GM19025 (cell line): ENCODE data around the gene RNASE8.

Source experiments
- ATAC-seq: cut with Tn5 transposase; IDR thresholded peaks from one replicate; pipeline ENCODE4 v1.9.1; 2021; ENCODE audit warnings: mild to moderate bottlenecking, low read depth, moderate library complexity; ENCODE audit not compliant: unreplicated experiment

RNASE8 gene

DNA sequence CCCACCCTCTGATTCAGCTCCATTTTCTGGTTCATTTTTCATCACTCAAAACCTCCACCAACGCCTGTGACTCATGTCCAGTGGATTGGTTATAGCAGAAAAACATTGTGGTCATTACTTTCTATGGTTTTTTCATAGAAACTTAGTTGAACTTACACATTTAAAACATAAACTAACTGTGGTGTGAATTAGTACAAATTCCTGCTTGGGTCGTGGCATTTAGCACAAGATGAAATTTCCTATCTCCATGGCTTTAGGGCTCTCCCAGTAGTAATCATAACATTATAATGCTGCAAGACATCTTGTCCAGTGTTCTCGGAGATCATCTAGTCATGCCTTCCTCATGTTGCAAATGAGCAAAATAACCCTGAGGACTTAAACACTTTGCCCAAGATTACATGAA is 8.3 kb upstream of the RNASE8 start:
- no peak for ATAC-seq

DNA sequence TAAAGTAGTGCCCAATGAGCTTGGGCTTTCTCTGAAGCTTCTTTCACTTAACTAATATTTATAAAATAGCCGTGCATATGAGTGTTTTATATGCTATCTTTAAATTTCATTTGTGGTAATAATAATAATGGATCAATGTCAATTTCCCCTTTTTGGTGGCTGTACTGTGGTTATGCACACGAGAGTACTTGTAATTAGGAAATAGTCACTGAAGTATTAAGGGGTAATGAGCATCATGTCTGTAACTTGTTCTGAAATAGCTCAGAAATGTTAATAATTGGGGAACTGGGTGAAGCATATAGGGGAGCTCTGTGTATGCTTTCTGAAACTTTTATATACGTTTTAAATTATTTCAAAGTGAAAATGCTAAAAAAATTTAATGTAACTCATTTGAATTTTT is 7.0 kb upstream of the RNASE8 start:
- ATAC-seq, result no peak

DNA sequence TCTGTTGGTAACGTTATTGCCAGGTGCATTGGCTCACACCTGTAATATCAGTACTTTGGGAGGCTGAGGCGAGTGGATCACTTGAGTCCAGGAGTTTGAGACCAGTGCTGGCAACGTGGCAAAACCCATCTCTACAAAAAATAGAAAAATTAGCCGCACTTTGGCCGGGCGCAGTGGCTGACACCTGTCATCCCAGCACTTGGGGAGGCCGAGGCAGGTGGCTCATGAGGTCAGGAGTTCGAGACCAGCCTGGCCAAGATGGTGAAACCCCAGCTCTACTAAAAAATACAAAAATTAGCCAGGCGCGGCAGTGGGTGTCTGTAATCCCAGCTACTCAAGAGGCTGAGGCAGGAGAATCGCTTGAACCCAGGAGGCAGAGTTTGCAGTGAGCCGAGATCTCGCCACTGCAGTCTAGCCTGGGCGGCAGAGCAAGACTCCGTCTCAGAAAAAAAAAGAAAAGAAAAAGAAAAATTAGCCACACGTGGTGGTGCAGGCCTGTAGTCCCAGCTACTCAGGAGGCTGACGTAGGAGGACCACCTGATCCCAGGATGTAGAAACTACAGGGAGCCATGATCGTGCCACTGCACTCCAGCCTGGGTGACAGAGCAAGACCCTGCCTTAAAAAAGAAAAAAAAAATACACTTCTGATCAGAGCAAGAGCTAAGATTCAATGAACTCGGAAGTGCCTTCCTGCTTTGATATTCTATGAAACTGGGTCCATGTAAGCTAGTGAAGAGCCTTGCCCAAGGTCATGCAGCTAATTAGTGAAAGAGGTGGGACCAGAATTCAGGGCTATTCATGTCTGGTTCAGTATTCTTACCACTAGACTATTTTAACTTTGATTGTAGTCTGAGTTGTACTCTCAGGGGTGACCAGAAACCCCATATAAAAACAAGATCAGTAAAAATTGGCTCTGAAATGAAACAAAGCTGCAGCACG is 4.2 kb upstream of the RNASE8 start:
- no peak for ATAC-seq

DNA sequence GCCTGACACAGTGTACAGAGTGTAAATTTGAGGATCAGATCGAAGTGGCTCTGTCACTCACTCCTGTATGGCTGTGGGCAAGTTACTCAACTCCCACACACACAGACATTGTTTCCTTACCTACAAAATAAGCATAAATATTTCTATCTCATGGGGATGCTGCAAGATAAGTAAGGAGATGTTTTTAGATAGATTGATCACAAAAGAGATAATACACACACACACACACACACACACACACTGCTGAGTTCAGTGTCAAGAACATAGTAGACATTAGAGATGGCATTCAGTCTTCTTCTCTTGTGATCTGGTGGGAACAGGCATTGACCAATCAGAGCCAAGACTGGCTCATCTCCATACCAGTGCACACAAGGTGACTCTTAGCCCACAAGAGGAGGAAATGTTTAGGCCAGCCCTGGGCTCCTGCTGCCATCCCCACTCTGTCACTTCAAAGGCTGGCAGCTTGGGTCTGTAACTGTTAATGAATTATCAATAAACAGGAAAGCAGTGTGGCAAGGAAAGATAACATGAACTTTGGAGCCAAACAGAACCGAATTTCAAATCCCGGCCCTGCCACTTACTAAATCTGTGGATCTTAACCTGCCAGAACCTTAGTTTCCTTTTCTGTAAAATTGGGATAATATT is 3.4 kb upstream of the RNASE8 start:
- no peak for ATAC-seq

DNA sequence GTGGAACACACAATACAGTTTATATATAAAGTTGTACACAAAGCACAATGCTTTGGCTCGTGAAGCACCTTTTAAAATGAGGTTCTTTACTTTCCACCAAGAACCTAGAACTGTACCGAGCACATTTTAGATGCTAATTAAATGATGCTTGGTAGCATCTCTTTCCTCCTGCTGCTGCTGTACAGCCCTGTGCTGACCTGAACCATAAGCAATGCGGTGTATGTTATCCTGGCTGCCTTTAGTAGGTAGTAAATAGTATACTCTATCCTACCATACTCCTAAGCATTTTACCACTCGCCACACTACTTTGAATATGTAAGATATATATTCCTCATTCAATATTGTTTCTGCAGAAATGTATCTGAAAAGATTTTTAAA is 2.9 kb upstream of the RNASE8 start:
- ATAC-seq, result no peak

DNA sequence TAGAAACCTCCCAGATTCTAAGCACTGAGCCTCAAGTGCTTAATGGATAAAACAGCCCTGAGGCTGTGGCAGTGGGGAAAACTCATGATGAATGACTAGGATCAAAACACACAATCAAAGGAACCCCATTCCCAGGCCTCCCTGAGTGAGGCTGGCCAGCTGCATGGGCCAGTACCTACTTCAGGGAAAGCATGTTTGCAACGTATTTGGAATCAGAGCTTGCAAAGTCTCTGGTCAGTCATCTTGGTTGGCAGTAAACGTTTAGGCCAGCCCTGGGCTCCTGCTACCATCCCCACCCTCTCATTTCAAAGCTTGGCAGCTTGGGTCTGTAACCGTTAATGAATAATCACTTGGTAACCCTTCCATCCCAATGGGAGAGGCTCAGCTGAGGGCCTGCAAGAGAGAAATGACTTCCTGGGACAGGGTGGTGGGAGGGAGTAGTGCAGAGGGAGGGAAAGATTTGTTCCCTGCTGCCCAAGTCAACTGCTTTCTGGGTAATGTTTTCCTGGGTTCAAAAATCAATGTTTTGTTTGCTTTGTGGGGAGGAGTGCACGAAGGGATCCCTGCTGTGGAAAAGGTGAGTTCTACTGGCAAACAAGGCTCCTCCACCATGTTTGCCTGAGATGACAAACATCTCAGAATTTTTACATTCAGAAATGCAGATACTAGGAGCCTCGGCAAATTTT is 2.0 kb upstream of the RNASE8 start:
- no peak for ATAC-seq

DNA sequence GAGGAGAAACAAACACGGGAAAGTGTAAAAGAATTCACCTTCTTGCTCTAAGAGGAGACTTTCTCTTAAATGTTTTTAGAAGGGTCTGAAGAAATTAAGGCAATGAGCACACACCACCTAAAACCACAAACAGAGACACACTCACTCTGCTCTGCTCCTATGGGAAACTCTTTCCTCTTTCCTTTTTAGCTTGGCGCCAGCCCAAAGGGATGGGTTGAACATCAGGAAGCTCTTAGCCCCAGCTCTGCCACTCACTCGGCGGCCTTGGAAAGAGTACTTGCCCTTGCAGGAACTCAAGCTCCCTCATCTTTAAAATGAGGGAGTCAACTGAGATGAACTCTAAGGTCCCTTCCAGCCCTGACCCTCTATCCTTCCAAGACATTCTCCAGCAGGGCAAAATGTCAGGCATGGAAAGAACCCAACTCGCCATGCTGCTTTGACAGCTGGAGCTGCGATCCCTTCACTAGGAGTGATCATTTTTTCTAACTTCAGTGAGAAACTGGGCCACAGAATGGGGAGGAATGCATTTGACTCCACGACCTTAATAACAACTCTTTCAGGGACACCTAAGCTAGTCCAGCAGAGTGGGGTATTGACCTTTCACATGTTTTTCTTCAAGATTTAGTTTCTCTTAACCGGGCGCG is 980 bp upstream of the RNASE8 start:
- ATAC-seq, result no peak

DNA sequence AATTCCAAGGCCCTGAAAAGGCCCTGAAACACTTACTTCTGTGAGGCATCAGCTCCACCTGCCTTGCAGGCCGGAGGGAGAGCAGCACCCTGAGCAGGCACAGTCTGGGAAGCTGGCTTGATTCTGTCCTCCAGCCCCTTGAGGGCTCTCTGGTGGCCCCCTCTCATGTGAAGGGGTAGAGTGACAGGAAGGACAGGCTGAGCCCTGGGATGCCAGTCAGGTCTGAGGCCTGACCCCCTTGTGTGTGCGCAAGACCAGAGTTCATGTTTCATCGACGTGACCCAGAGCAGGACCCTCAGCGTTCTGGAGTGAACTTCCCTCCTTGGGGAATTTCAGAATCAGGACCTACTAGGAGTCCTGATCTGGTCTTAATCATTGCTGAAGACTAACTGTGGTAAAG is 1.3 kb downstream of the RNASE8 start:
- no peak for ATAC-seq

DNA sequence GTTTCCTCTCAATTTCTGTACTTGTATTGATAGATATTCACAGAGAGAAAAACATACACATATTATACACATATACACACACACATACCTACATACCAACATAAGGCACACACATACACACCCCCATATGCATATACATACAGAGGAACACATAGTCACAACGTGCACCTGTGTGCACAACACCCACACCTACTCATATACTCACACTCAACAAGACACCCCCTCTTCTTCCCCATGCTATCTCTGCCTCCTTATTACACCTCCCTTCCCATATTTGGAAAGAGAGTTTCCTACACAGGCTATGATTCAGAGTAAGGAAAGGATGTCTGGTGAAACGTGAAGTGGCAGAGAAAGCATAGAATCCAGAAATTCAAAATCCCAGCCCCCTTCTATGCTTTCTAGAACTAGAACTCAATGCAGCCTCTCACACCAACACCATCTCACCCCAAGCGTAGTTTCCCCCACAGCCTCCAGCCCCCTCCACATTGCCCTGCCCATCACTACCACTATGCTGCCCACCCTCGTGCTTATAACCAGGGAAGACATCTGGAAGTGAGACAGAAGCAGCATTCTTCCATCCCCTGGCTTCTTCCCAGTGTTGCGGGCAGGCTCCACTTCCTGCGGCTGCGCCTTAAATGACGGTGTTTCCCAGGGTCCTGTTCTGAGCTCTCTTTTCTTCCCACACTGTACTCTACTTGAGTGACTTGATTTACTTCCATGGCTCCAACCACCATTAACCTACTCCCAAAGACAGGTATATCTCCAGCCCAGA is 2.4 kb downstream of the RNASE8 start:
- no peak for ATAC-seq

DNA sequence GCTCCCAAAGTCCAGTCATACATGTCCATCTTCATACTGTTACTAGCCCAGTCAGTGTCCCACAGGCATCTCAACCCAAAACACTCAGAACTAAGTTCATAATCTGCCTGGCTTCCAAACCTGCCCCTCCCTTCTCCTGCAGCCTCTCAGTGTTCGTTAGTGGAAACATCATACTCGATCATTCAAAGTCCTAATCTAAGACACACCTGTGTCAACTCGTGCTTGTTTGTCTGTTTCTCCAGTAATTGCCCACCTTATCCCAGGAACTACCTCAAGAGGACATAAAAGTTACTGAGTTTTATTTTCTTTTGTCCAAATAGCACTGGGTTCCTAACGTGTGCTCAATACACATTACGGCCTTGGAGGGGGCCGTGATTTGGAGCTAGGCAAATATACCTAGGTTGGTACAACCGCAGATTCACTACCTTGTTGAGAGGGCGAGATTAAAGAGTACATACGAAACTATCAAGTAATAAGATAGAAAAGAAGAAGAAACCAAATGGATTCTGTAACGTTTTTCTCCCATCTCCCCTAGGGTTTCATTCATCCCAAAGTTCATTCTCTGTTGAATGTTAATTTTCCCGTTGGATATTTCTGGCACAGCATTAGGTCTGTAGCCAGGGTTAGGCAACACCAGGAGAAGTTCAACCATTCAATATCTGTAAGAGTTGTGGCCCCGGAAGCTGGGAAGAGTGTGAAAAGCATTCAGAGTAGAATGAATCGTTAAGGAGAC is 3.2 kb downstream of the RNASE8 start:
- ATAC-seq, result no peak

DNA sequence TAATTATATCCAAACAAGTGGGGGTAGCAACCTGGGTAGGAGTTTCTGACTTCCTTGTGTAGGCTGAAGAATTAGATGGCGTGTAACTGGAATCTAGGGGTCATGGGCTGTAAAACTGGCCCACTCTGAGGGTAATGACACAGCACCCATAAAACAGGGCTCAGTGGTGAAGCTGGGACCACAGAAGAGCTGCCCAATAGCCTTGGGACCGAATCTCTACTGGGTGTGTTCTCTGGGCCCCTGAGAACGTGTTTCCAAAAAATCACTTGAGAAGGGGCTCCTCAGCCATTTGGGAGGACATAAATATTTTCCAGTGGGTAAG is 3.7 kb downstream of the RNASE8 start:
- no peak for ATAC-seq

DNA sequence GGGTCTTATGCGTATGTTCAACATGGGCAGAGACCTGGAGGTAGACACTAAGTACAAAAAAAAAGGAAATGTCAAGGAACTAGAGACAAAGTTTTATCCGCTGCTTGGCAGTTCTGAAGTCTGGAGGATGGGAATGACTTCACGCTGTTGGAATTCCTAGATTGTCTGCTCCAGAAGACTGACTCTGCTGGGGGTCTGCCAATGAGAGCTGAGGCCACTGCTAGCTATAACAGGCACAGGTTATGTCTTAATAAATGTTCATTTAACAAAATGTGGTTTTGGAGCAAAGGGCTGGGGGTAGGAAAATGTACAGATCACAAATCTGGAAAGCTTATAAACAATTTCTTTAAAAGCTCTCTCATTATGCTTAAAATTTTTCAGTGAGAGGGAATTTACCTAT is 5.9 kb downstream of the RNASE8 start:
- no peak for ATAC-seq

DNA sequence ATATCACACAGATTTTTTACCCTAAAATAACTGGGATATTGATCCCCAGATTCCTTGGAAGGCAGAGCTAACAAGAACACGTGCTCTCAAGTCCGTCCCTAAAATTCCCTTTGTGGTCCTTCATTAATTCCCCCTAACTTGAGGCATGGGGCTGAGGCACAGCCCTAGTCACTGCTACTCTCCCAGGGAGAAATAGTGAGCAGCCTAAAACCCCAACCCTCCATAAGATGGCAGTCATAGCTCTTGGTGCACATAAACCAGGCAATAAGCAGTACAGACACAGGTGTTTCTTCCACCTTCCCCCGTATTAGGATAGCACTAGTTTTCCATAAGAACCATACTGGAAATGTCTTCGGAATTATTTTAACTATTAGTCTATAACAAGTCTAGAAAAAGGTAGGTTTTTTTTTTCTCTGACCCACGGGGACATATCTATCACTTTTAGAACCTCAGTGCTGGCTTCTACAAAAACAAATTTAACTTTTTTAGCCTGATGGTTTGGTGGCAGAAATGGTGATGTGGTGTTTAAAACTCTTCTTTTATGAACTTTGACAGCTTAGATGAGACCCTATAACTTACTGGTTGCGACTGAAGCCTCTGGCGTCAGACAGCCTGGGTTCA is 9.4 kb downstream of the RNASE8 start:
- ATAC-seq, result no peak

DNA sequence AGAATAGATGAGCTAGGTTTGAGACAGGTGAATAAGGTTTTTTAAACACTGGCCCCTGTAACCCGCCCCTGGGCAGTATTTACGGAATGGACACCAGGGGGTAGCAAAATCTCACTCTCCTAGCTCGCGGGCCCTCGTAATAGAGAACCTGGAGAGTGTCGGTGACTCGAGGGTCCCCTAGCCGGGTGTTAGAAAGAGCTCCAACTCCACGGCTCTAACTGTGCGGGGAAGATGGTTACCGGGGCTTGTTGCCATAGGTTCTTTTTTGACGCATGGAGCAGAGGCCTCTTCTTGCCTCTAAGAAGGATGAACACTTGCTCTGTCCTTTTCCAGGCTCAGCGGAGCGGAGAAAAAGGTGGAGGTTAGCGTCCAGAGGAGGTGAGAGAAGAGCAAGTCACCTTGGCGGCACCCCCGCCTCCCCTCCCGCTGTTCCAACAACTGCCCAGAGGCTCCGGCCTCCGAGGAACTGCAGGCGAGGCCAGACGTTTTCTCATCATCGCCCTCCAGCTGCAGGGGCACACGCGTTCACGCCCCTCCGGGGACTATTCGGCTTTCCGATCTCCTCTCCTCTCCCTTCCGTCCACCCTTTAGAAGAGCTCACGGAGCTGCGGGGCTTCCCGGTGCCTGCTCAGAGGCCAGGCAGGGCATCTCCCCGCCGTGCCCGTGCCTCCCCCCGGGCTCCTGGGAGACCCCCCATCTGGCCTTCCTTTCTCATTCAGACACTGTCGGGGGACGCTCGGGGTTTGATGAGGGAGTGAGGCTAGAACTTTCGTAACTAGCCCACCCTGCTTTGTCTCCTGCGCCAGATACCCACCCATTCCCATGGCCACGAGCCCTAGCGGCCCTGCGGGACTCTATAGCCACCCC is 11.1 kb downstream of the RNASE8 start:
- no peak for ATAC-seq

DNA sequence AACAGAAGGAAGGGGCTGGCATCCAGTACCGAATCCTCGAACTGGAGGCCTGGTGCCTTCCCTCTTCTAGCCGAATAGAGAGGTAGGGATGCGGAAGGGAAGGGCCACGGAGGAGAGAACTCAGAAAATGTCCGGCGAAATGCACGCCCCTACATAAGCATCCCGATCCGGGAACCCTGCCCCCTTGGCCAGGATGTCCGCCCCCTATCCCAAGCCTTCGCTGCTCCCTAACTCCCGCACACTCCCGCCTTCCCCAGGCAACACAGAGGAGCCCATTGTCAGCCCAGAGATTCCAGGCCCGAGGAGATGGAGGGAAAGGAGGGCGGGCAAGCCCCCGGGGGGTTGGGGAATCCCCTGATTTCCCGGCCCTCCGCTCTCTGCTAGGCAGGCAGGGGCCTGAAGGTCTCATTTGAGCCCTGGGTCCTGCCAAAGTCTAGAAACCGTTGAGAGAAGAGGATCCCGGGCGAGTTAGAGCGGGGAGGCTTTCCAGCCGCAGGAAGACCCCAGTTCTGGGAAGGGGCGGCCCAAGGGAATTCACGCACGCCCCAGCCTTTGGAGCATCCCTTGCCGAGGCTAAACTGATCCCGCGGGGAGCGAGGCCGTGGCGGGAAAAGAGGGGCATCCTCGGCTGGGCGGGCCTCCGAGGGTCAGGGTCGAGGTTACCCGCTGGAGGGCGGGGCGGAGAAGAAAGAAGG is 11.9 kb downstream of the RNASE8 start:
- ATAC-seq, result no peak

DNA sequence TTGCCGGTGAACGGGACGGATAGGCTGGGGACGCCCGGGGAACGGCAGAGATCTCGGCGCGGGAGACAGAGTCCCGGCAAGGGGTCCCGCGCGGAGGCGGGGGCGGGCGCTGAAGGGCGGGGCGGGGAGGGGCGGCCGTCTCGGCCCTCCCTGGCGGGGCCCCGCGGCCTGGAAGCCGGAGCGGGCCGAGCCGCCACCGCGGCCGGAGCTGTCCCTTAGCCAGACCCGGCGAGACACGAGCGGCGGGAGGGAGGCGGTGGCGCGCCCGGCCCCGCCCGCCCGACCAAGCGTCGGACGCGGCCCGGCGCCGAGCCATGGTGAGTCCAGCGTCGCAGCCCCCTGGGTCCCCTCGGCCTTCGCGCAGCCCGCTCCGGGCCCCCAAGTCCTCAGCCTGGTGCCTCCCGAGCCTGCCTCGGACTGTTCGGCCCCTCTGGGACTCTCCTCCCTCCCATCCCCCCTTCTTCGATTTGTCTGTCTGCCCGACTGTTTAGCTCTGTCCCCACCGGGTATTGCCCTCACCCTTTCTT is 12.5 kb downstream of the RNASE8 start, which contains the start of gene ARHGEF40:
ARHGEF40 (plus strand) TSS at position 222 of the 527 bp plus-strand sequence; CDS start at position 315, 93 bp downstream.
- no peak for ATAC-seq

DNA sequence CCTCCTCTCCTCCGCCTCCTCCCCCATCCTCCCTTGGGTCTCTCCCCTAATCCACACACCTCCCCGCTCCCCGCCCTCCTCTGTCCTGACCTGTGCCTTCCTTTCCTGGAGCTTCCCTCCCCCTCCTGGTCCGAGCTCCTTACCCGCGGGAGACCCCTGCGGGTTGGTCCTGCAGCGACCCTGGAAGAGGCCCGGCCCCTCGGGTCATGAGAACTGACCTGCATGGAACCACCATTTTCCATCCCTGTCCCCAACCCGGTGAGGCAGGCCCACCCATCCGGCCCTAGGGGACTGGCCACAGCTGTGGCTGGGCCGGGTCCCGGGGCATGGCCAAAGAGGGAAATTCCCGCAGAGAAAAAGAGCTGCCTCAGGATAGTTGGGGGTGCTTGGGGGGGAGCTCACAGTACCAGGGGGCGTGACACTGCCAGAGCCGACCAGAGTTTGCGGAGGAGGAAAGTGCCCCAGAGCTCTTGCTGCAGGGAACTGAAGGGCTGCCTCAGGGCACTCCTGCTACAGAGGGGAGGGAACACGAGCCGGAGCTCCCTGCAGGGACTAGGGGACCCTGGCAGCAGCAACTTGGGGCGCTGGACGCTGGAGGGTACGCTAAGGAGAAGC is 13.1 kb downstream of the RNASE8 start:
- peak; percentile 10 for ATAC-seq
